HCT116 (cell line): ENCODE results near the gene GRM4. TPM values are rescaled to one million over a fixed set of nuclear protein-coding genes. Genes with fewer than 3 reads are reported as not detected.

ENCODE experiments used
- ATAC-seq: fragments of 200-7000 bp; cut with Tn5 transposase; 2 replicates; pipeline ENCODE4 v1.9.1; 2020; ENCODE audit warnings: mild to moderate bottlenecking, moderate library complexity
- BruUV-seq: library from RNA; stranded (reverse); fragments of 400-500 nt; replicated peaks from 2 replicates; lab custom pipeline; 2021; lab: Mats Ljungman, UMichigan
- CTCF ChIA-PET: fragments of 300-600 bp; sonication (Branson Sonifier 250); formaldehyde crosslinking; loops from one replicate; lab custom pipeline; 2021; ENCODE audit warnings: antibody characterized with exemption; lab: Charles Lee
- POLR2A ChIA-PET: fragments of 300-600, 350-600 bp; sonication (Branson Sonifier 250); formaldehyde crosslinking; loops from one replicate; lab custom pipeline; 2021; ENCODE audit warnings: antibody characterized with exemption; lab: Charles Lee
- RAD21 ChIA-PET, 2 experiments: fragments of 300-600 bp; sonication (Branson Sonifier 250); formaldehyde crosslinking; loops; one replicate each; lab custom pipeline; 2023; ENCODE audit warnings: low total read pairs in 2 of 2; ENCODE audit not compliant: uncharacterized antibody in 2 of 2, unreplicated experiment in 2 of 2, low non-redundant PET in 1 of 2; lab: Charles Lee
- DNase-seq: peaks from one replicate; pipeline ENCODE4 v3.0.0-alpha.2; 2010; ENCODE audit warnings: low read depth, low spot score
- H2AFZ ChIP-seq: fragments of 200-600 bp; shearing (Covaris generic), sonication (generic); 2 replicates; pipeline ENCODE4 v1.6.1; 2017; ENCODE audit warnings: low read depth, mixed run types, mixed read lengths, antibody characterized with exemption, low read length; ENCODE audit not compliant: poor library complexity, severe bottlenecking
- H3K27ac ChIP-seq: 2 replicates; pipeline ENCODE4 v1.5.1; 2012; ENCODE audit warnings: low read depth, low read length
- H3K27me3 ChIP-seq: fragments of 200-600 bp; sonication (generic); 2 replicates; pipeline ENCODE4 v1.6.1; 2016; ENCODE audit warnings: mixed run types, low read length, mixed read lengths; ENCODE audit not compliant: insufficient read depth
- H3K36me3 ChIP-seq, 2 experiments: fragments of 200-500 bp in 1 of 2; fragments of 200-600 bp in 1 of 2; sonication (Bioruptor generic) in 1 of 2; sonication (generic) in 1 of 2; 2 replicates each; pipeline versions ENCODE4 v1.5.1 to v1.6.1; 2014 to 2016; ENCODE audit warnings: low read length in 2 of 2, inconsistent platforms in 1 of 2, mixed read lengths in 1 of 2, mixed run types in 1 of 2; ENCODE audit not compliant: insufficient read depth in 2 of 2, control insufficient read depth in 1 of 2
- H3K4me1 ChIP-seq, 2 experiments: fragments of 200-600 bp in 1 of 2; sonication (generic) in 1 of 2; 2 replicates each; pipeline versions ENCODE4 v1.5.1 to v1.6.1; 2012 to 2017; ENCODE audit warnings: low read length in 2 of 2, inconsistent platforms in 1 of 2, mild to moderate bottlenecking in 1 of 2, mixed read lengths in 1 of 2, mixed run types in 1 of 2, moderate library complexity in 1 of 2; ENCODE audit not compliant: insufficient read depth in 2 of 2, control insufficient read depth in 1 of 2
- H3K4me2 ChIP-seq: fragments of 200-600 bp; sonication (generic); 2 replicates; pipeline ENCODE4 v1.6.1; 2017; ENCODE audit warnings: mixed run types, low read length, mixed read lengths
- H3K4me3 ChIP-seq, 2 experiments: fragments of 200-600 bp in 1 of 2; sonication (generic) in 1 of 2; replicated peaks in 1 of 2; 2 replicates each; pipeline ENCODE4 v1.5.1; 2011 to 2016; ENCODE audit warnings: low read length in 2 of 2, control low read depth in 1 of 2, low read depth in 1 of 2, mild to moderate bottlenecking in 1 of 2, mixed read lengths in 1 of 2, mixed run types in 1 of 2
- H3K79me2 ChIP-seq: fragments of 200-600 bp; sonication (generic); 2 replicates; pipeline ENCODE4 v1.6.1; 2017; ENCODE audit warnings: mild to moderate bottlenecking, mixed run types, low read length, moderate library complexity, mixed read lengths; ENCODE audit not compliant: insufficient read depth
- H3K9ac ChIP-seq: fragments of 200-600 bp; sonication (generic); 2 replicates; pipeline ENCODE4 v1.6.1; 2016; ENCODE audit warnings: low read length, mixed read lengths
- H3K9me2 ChIP-seq: fragments of 200-600 bp; sonication (generic), shearing (Covaris generic); 2 replicates; pipeline ENCODE4 v1.6.1; 2017; ENCODE audit warnings: mixed run types, mild to moderate bottlenecking, moderate library complexity; ENCODE audit not compliant: insufficient read depth
- H3K9me3 ChIP-seq, 2 experiments: fragments of 200-500 bp in 1 of 2; fragments of 200-600 bp in 1 of 2; sonication (Bioruptor generic) in 1 of 2; sonication (generic) in 1 of 2; 2 replicates each; pipeline ENCODE4 v1.6.1; 2014 to 2017; ENCODE audit warnings: low read length in 2 of 2, mixed read lengths in 2 of 2, inconsistent platforms in 1 of 2, low read depth in 1 of 2, mild to moderate bottlenecking in 1 of 2, mixed run types in 1 of 2, moderate library complexity in 1 of 2; ENCODE audit not compliant: control insufficient read depth in 1 of 2, insufficient read depth in 1 of 2
- H4K20me1 ChIP-seq: fragments of 200-600 bp; sonication (generic), shearing (Covaris generic); 2 replicates; pipeline ENCODE4 v1.6.1; 2017; ENCODE audit warnings: mixed run types, mild to moderate bottlenecking, moderate library complexity; ENCODE audit not compliant: insufficient read depth
- CBX3 ChIP-seq: IDR thresholded peaks from 2 replicates; pipeline ENCODE4 v1.6.1; 2012; ENCODE audit warnings: low read depth
- CTCF ChIP-seq, 3 experiments: fragments of 200-600 bp in 1 of 3; sonication (generic) in 1 of 3; IDR thresholded peaks in 2 of 3; conservative IDR thresholded peaks in 1 of 3; 2 replicates each; pipeline ENCODE4 v1.5.1; 2012 to 2017; ENCODE audit warnings: low read depth in 2 of 3, low read length in 2 of 3, antibody characterized with exemption in 1 of 3, borderline replicate concordance in 1 of 3, control low read depth in 1 of 3, mild to moderate bottlenecking in 1 of 3, mixed read lengths in 1 of 3, mixed run types in 1 of 3, moderate library complexity in 1 of 3; ENCODE audit not compliant: insufficient read depth in 1 of 3
- EGR1 ChIP-seq: IDR thresholded peaks from 2 replicates; pipeline ENCODE4 v1.6.1; 2012; ENCODE audit warnings: low read depth
- ELF1 ChIP-seq: IDR thresholded peaks from 2 replicates; pipeline ENCODE4 v1.6.1; 2012; ENCODE audit warnings: low read depth, borderline replicate concordance
- EZH2 ChIP-seq: fragments of 200-600 bp; sonication (generic); IDR thresholded peaks from 2 replicates; pipeline ENCODE4 v1.6.1; 2017; ENCODE audit warnings: antibody characterized with exemption, mixed run types
- EZH2phosphoT487 ChIP-seq: fragments of 200-600 bp; IDR thresholded peaks from 2 replicates; pipeline ENCODE4 v1.6.1; 2018; ENCODE audit warnings: antibody characterized with exemption, borderline replicate concordance
- POLR2A ChIP-seq: IDR thresholded peaks from 2 replicates; pipeline ENCODE4 v1.7.0; 2011; ENCODE audit warnings: borderline replicate concordance; ENCODE audit not compliant: insufficient read depth, insufficient read length; ENCODE audit errors: extremely low read depth
- POLR2AphosphoS5 ChIP-seq: IDR thresholded peaks from 2 replicates; pipeline ENCODE4 v1.6.1; 2011; ENCODE audit warnings: mild to moderate bottlenecking, low read depth, low read length, moderate library complexity
- RAD21 ChIP-seq: IDR thresholded peaks from 2 replicates; pipeline ENCODE4 v1.6.1; 2012; ENCODE audit warnings: low read depth, mild to moderate bottlenecking
- SIN3A ChIP-seq: IDR thresholded peaks from 2 replicates; pipeline ENCODE4 v1.6.1; 2012; ENCODE audit warnings: low read depth
- SRF ChIP-seq: IDR thresholded peaks from 2 replicates; pipeline ENCODE4 v1.6.1; 2012; ENCODE audit warnings: low read depth
- TCF7L2 ChIP-seq: IDR thresholded peaks from 2 replicates; pipeline ENCODE4 v1.7.0; 2011; ENCODE audit warnings: borderline replicate concordance, inconsistent platforms; ENCODE audit not compliant: insufficient read depth, insufficient read length; ENCODE audit errors: extremely low read depth
- YY1 ChIP-seq: IDR thresholded peaks from 2 replicates; pipeline ENCODE4 v1.6.1; 2011; ENCODE audit warnings: low read length, low read depth, moderate library complexity, mild to moderate bottlenecking; ENCODE audit not compliant: insufficient replicate concordance; ENCODE audit errors: extremely low read depth
- ZFX ChIP-seq: fragments of 450-650 bp; IDR thresholded peaks from 2 replicates; pipeline ENCODE4 v1.6.1; 2017
- intact Hi-C: fragments of 100-400 bp; cut with micrococcal nuclease; formaldehyde crosslinking; loops from 2 replicates; pipeline ENCODE4 v1.10.0; 2022
- total RNA-seq: library from RNA; stranded (reverse); gene quantifications from one replicate; pipeline ENCODE4 v1.2.1, GENCODE V29; 2021; ENCODE audit not compliant: unreplicated experiment
- TF ChIP-seq, protein P1 (sequence below): IDR thresholded peaks from 2 replicates; pipeline ENCODE4 v1.6.1; 2011; ENCODE audit warnings: mild to moderate bottlenecking, low read length, moderate library complexity; ENCODE audit not compliant: insufficient replicate concordance; ENCODE audit errors: extremely low read depth
- TF ChIP-seq, protein P2 (sequence below): IDR thresholded peaks from 2 replicates; pipeline ENCODE4 v1.6.1; 2012
- TF ChIP-seq, protein P3 (sequence below): IDR thresholded peaks from 2 replicates; pipeline ENCODE4 v1.6.1; 2012; ENCODE audit warnings: low read depth

GRM4 gene
- total RNA-seq, 1 experiment from 2014 or later = 2.6 TPM

GRCh38 chr6:34096193-34096592 is 49.7 kb downstream of the GRM4 start:
- no peak overlapping the region for H3K4me3 ChIP-seq
- no peaks in the 10 kb centered on the region for H3K36me3 ChIP-seq
- H3K79me2 ChIP-seq = no peaks in the 10 kb centered on the region
- intact Hi-C loops = no loop called here
- no peaks in the 10 kb centered on the region for H4K20me1 ChIP-seq
- H3K4me2 ChIP-seq = no peak overlapping the region
- H3K27me3 ChIP-seq = no peaks in the 10 kb centered on the region
- H3K9ac ChIP-seq = no peak overlapping the region
- CTCF ChIA-PET = no interaction called here
- H3K9me3 ChIP-seq = no peaks in the 10 kb centered on the region
- TF ChIP-seq, protein P1, sequence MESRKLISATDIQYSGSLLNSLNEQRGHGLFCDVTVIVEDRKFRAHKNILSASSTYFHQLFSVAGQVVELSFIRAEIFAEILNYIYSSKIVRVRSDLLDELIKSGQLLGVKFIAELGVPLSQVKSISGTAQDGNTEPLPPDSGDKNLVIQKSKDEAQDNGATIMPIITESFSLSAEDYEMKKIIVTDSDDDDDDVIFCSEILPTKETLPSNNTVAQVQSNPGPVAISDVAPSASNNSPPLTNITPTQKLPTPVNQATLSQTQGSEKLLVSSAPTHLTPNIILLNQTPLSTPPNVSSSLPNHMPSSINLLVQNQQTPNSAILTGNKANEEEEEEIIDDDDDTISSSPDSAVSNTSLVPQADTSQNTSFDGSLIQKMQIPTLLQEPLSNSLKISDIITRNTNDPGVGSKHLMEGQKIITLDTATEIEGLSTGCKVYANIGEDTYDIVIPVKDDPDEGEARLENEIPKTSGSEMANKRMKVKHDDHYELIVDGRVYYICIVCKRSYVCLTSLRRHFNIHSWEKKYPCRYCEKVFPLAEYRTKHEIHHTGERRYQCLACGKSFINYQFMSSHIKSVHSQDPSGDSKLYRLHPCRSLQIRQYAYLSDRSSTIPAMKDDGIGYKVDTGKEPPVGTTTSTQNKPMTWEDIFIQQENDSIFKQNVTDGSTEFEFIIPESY = no peak
- TF ChIP-seq POLR2A = no peak
- TF ChIP-seq SIN3A = no peak
- no peak for TF ChIP-seq SRF
- TF ChIP-seq, protein P2, sequence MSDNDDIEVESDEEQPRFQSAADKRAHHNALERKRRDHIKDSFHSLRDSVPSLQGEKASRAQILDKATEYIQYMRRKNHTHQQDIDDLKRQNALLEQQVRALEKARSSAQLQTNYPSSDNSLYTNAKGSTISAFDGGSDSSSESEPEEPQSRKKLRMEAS = no peak
- no peak for TF ChIP-seq EZH2phosphoT487
- TF ChIP-seq, protein P3, sequence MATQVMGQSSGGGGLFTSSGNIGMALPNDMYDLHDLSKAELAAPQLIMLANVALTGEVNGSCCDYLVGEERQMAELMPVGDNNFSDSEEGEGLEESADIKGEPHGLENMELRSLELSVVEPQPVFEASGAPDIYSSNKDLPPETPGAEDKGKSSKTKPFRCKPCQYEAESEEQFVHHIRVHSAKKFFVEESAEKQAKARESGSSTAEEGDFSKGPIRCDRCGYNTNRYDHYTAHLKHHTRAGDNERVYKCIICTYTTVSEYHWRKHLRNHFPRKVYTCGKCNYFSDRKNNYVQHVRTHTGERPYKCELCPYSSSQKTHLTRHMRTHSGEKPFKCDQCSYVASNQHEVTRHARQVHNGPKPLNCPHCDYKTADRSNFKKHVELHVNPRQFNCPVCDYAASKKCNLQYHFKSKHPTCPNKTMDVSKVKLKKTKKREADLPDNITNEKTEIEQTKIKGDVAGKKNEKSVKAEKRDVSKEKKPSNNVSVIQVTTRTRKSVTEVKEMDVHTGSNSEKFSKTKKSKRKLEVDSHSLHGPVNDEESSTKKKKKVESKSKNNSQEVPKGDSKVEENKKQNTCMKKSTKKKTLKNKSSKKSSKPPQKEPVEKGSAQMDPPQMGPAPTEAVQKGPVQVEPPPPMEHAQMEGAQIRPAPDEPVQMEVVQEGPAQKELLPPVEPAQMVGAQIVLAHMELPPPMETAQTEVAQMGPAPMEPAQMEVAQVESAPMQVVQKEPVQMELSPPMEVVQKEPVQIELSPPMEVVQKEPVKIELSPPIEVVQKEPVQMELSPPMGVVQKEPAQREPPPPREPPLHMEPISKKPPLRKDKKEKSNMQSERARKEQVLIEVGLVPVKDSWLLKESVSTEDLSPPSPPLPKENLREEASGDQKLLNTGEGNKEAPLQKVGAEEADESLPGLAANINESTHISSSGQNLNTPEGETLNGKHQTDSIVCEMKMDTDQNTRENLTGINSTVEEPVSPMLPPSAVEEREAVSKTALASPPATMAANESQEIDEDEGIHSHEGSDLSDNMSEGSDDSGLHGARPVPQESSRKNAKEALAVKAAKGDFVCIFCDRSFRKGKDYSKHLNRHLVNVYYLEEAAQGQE = no peak
- TF ChIP-seq POLR2AphosphoS5 = no peak
- no peak for TF ChIP-seq RAD21
- TF ChIP-seq CBX3 = no peak
- no peak for TF ChIP-seq EGR1
- TF ChIP-seq EZH2 = no peak
- no peak for TF ChIP-seq CTCF (IDR thresholded peaks at IDR 0.05 in 2 of 3, conservative IDR thresholded peaks at IDR 0.05 in 1 of 3; ENCODE audit: borderline replicate concordance in 1 of 3, insufficient read depth in 1 of 3, low read depth in 2 of 3, low read length in 2 of 3)
- TF ChIP-seq ELF1 = no peak
- no peak for TF ChIP-seq YY1
- TF ChIP-seq ZFX = no peak
- TF ChIP-seq TCF7L2 = no peak
- H2AFZ ChIP-seq = no peak overlapping the region
- H3K9me2 ChIP-seq = no peaks in the 10 kb centered on the region
- BruUV-seq = no TSS peak
- RAD21 ChIA-PET = no interaction called here
- no peak overlapping the region for H3K27ac ChIP-seq
- DNase-seq = no peak
- ATAC-seq = no peak
- POLR2A ChIA-PET = no interaction called here
- no peaks in the 10 kb centered on the region for H3K4me1 ChIP-seq
